ENCODE results near the gene SUMO1. TPM values are rescaled to one million over a fixed set of nuclear protein-coding genes. Genes with fewer than 3 reads are reported as not detected.

Gene SUMO1
- total and polyA plus RNA-seq, 2 of the 4 experiments (the other 2 are of a cell fraction) = 72.3 to 90.0 TPM

DNA sequence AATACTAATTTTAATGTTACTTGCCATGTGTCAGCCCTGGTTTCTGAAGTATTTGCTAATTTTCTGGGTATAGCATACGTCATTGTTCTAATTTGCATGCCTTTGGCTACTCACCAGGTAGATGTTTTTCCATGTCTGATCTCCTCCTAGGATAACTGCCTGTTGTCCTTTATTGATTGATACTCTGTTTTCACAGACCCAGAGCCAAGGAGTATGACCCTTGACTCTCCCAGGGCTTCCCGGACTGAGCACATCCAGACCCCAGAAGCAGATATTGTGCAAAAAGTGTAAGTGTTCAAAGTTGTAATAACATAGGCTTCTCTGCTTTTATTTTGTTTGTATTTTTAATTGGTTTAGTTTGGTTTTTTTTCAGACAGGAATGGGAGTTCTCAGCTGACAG is 53.8 kb downstream of the SUMO1 start:
- Histone ChIP-seq H2BK120ac (ENCODE audit: low read depth, low read length) (peak overlapping the region; percentile 37; the same call in 1 of the 2 replicates), H2AFZ (replicated peaks; ENCODE audit: low read length, poor library complexity) (no peak overlapping the region), H4K8ac (ENCODE audit: low read depth in 2 of 2, low read length in 2 of 2) (no peak overlapping the region), H3K9ac (ENCODE audit: low read depth, low read length) (no peak overlapping the region), H3K27ac (ENCODE audit: insufficient read depth, low read length) (no peak overlapping the region), H3K9me3 (ENCODE audit: control insufficient read depth, insufficient read depth, low read length) (no peaks in the 10 kb centered on the region), H3K4me2 (ENCODE audit: low read depth, low read length) (no peak overlapping the region; the same call in 1 of the 2 replicates), H3K79me1 (ENCODE audit: low read depth in 1 of 2, low read length in 2 of 2) (no peaks in the 10 kb centered on the region; a peak in 1 of 4 replicates), H2BK20ac (ENCODE audit: low read depth, low read length) (peak overlapping the region; percentile 69), H3K14ac (replicated peaks; ENCODE audit: low read depth, low read length) (no peak overlapping the region), H3K4me1 (ENCODE audit: control insufficient read depth, insufficient read depth, low read length) (peaks cover 10% of the 10 kb centered on the region), H3K36me3 (ENCODE audit: control insufficient read depth, insufficient read depth, low read length) (no peaks in the 10 kb centered on the region), H3K18ac (ENCODE audit: low read depth, low read length) (no peak overlapping the region), H4K91ac (ENCODE audit: insufficient read depth, low read depth, low read length) (no peak overlapping the region), H3K56ac (ENCODE audit: extremely low read depth, insufficient read depth, low read length) (no peak overlapping the region), H2AK9ac (replicated peaks; ENCODE audit: low read depth, low read length, poor library complexity) (no peak overlapping the region), H2AK5ac (ENCODE audit: low read depth, low read length) (peak overlapping the region; percentile 25), H2BK5ac (ENCODE audit: low read depth, low read length, poor library complexity, severe bottlenecking) (no peak overlapping the region), H3K23ac (ENCODE audit: low read depth, low read length) (no peak overlapping the region), H3K27me3 (ENCODE audit: control insufficient read depth, insufficient read depth, low read length) (no peaks in the 10 kb centered on the region), H4K20me1 (ENCODE audit: insufficient read depth, low read length) (no peaks in the 10 kb centered on the region), H3K9me1 (ENCODE audit: insufficient read depth, low read length) (peaks cover 14% of the 10 kb centered on the region), H4K5ac (ENCODE audit: low read depth, low read length) (no peak overlapping the region), H2BK15ac (ENCODE audit: low read depth, low read length) (no peak overlapping the region), H3K4me3 (ENCODE audit: insufficient read depth, low read depth, low read length) (no peak overlapping the region), H3K4ac (ENCODE audit: low read depth, low read length) (no peak overlapping the region; the same call in 1 of the 2 replicates)
- WGBS, 2 experiments (ENCODE audit: extremely low coverage in 2 of 2, insufficient read length in 1 of 2) = no CpG with 5 or more reads among the region's 2 CpGs
- no TSS peak for BruUV-seq (replicated peaks)
- dilution Hi-C loops (cut with HindIII; ENCODE audit: low sequenced_read_pairs, unreplicated experiment) (no loop called here), in situ Hi-C loops (cut with MboI; ENCODE audit: low sequenced_read_pairs) (loop anchor here (5.0 kb wide), 2 partner anchors 147 to 382 kb away; no protein-coding TSS in a partner anchor), intact Hi-C loops (cut with micrococcal nuclease) (no loop called here)
- no peak for TF ChIP-seq SMC3 (IDR thresholded peaks at IDR 0.05; ENCODE audit: low read depth, low read length)
- TF ChIP-seq, protein P1, sequence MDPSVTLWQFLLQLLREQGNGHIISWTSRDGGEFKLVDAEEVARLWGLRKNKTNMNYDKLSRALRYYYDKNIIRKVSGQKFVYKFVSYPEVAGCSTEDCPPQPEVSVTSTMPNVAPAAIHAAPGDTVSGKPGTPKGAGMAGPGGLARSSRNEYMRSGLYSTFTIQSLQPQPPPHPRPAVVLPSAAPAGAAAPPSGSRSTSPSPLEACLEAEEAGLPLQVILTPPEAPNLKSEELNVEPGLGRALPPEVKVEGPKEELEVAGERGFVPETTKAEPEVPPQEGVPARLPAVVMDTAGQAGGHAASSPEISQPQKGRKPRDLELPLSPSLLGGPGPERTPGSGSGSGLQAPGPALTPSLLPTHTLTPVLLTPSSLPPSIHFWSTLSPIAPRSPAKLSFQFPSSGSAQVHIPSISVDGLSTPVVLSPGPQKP (IDR thresholded peaks at IDR 0.05; ENCODE audit: borderline replicate concordance, low read depth, low read length) = no peak
- TF ChIP-seq RAD21 (IDR thresholded peaks at IDR 0.05; ENCODE audit: low read length) = no peak
- no peak for TF ChIP-seq RFX5 (IDR thresholded peaks at IDR 0.05; ENCODE audit: low read depth, low read length)
- no peak for TF ChIP-seq CEBPB (IDR thresholded peaks at IDR 0.05; ENCODE audit: low read depth, low read length)
- no peak for TF ChIP-seq POLR2A (IDR thresholded peaks at IDR 0.05; ENCODE audit: low read depth, low read length)
- no peak for TF ChIP-seq FOS (IDR thresholded peaks at IDR 0.05; ENCODE audit: low read depth, low read length)
- TF ChIP-seq, protein P2, sequence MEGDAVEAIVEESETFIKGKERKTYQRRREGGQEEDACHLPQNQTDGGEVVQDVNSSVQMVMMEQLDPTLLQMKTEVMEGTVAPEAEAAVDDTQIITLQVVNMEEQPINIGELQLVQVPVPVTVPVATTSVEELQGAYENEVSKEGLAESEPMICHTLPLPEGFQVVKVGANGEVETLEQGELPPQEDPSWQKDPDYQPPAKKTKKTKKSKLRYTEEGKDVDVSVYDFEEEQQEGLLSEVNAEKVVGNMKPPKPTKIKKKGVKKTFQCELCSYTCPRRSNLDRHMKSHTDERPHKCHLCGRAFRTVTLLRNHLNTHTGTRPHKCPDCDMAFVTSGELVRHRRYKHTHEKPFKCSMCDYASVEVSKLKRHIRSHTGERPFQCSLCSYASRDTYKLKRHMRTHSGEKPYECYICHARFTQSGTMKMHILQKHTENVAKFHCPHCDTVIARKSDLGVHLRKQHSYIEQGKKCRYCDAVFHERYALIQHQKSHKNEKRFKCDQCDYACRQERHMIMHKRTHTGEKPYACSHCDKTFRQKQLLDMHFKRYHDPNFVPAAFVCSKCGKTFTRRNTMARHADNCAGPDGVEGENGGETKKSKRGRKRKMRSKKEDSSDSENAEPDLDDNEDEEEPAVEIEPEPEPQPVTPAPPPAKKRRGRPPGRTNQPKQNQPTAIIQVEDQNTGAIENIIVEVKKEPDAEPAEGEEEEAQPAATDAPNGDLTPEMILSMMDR (conservative IDR thresholded peaks at IDR 0.05; ENCODE audit: low read depth, low read length) = no peak
- no peak for TF ChIP-seq CHD1 (IDR thresholded peaks at IDR 0.05; ENCODE audit: low read depth, low read length)
- TF ChIP-seq MAZ (IDR thresholded peaks at IDR 0.05; ENCODE audit: borderline replicate concordance, low read depth, low read length) = no peak
- TF ChIP-seq, protein P3, sequence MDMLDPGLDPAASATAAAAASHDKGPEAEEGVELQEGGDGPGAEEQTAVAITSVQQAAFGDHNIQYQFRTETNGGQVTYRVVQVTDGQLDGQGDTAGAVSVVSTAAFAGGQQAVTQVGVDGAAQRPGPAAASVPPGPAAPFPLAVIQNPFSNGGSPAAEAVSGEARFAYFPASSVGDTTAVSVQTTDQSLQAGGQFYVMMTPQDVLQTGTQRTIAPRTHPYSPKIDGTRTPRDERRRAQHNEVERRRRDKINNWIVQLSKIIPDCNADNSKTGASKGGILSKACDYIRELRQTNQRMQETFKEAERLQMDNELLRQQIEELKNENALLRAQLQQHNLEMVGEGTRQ (IDR thresholded peaks at IDR 0.05; ENCODE audit: low read depth, low read length) = no peak
- TF ChIP-seq MAFK (IDR thresholded peaks at IDR 0.05; ENCODE audit: low read depth, low read length) = no peak
- ATAC-seq (ENCODE audit: low read depth) (no peak), DNase-seq (no peak)
- ChIA-PET POLR2A (ENCODE audit: unreplicated experiment) (no interaction called here), CTCF (no interaction called here)

All from IMR-90 (cell line).